ENCODE data around the gene RBM15. TPM values are rescaled to one million over a fixed set of nuclear protein-coding genes. Genes with fewer than 3 reads are reported as not detected.

The RBM15 gene
- total and polyA plus RNA-seq, 5 donors from 2014 or later, result 7.5 to 53.3 (median 12.1) TPM

DNA sequence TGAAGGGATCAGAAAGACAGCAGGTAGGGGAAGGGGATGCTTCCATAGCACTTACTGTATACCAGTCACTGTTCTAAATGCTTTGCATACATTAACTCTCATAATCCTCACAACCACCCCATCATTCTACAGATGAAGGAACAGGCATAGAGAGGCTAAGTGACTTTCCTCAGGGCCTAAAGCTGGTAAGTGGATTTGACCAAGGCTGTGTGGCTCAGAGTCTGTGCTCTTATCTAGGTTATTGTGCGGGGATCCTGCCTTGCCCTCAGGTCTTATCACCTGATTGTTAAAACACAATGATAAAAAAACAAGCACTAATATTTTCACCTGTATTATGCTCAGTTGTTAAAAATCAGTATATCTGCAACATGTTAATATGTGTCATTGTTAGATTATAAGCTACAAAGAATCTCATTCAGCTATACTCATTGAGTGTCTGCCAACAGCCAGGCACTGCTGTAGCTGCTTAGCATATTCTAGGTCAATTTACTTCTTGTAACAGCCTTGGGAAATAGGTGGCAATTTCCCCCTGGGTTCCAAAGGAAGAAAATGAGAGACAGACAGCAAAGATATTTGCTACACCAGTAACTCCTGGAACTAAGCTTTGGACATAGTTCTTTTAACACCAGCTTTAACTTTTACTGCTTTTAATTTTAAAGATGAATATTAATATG is 38.6 kb upstream of the RBM15 start:
- no peak overlapping the region for H3K27ac Mint-ChIP-seq
- no peaks in the 10 kb centered on the region for H3K9me3 Mint-ChIP-seq
- peaks cover 11% of the 10 kb centered on the region for H3K27me3 Mint-ChIP-seq
- Histone ChIP-seq H3K27ac (ENCODE audit: insufficient read depth, low read length, poor library complexity, severe bottlenecking) (no peak overlapping the region), H3K4me3 (ENCODE audit: low read depth, low read length) (no peak overlapping the region), H3K4me1 (ENCODE audit: control insufficient read depth, insufficient read depth, low read length, poor library complexity, severe bottlenecking) (no peaks in the 10 kb centered on the region), H3K27me3 (ENCODE audit: control insufficient read depth, insufficient read depth, low read length) (peaks cover 3% of the 10 kb centered on the region), H3K9me3 (ENCODE audit: control insufficient read depth in 2 of 2, low read length in 2 of 2) (no peaks in the 10 kb centered on the region), H3K36me3 (ENCODE audit: control insufficient read depth, insufficient read depth, low read length) (no peaks in the 10 kb centered on the region)
- no peak overlapping the region for H3K4me3 Mint-ChIP-seq
- H3K36me3 Mint-ChIP-seq, result no peaks in the 10 kb centered on the region
- no peak for ATAC-seq (ENCODE audit: low read depth in 2 of 2)
- H3K4me1 Mint-ChIP-seq, result no peaks in the 10 kb centered on the region
- no peak for DNase-seq

- no peaks in the 10 kb centered on the region for H3K36me3 ChIP-seq (ENCODE audit: control insufficient read depth, insufficient read depth, low read length)
- Mint-ChIP-seq H3K4me3 (no peak overlapping the region), H3K4me1 (no peaks in the 10 kb centered on the region), H3K27ac (no peak overlapping the region), H3K36me3 (no peaks in the 10 kb centered on the region), H3K9me3 (no peaks in the 10 kb centered on the region), H3K27me3 (peaks cover 11% of the 10 kb centered on the region)
- H3K4me3 ChIP-seq (ENCODE audit: low read depth, low read length), result no peak overlapping the region
- H3K9me3 ChIP-seq (ENCODE audit: control insufficient read depth in 2 of 2, low read length in 2 of 2), result no peaks in the 10 kb centered on the region
- H3K4me1 ChIP-seq (ENCODE audit: control insufficient read depth, insufficient read depth, low read length, poor library complexity, severe bottlenecking), result no peaks in the 10 kb centered on the region
- H3K27me3 ChIP-seq (ENCODE audit: control insufficient read depth, insufficient read depth, low read length), result peaks cover 3% of the 10 kb centered on the region
- no peak for DNase-seq
- ATAC-seq (ENCODE audit: low read depth in 2 of 2), result no peak
- no peak overlapping the region for H3K27ac ChIP-seq (ENCODE audit: insufficient read depth, low read length, poor library complexity, severe bottlenecking)
Measured at GRCh38 chr1:110302836-110303235, 36.3 kb upstream of the RBM15 start.

GRCh38 chr1:110305900-110306420 is 33.2 kb upstream of the RBM15 start:
- Histone ChIP-seq H3K36me3 (ENCODE audit: control insufficient read depth, insufficient read depth, low read length) (no peaks in the 10 kb centered on the region), H3K4me3 (ENCODE audit: low read depth, low read length) (no peak overlapping the region), H3K9me3 (ENCODE audit: control insufficient read depth in 2 of 2, low read length in 2 of 2) (no peaks in the 10 kb centered on the region), H3K27me3 (ENCODE audit: control insufficient read depth, insufficient read depth, low read length) (peaks cover 3% of the 10 kb centered on the region), H3K27ac (ENCODE audit: insufficient read depth, low read length, poor library complexity, severe bottlenecking) (no peak overlapping the region), H3K4me1 (ENCODE audit: control insufficient read depth, insufficient read depth, low read length, poor library complexity, severe bottlenecking) (no peaks in the 10 kb centered on the region)
- ATAC-seq (ENCODE audit: low read depth in 2 of 2), result no peak
- H3K36me3 Mint-ChIP-seq, result no peaks in the 10 kb centered on the region
- no peak for DNase-seq
- H3K9me3 Mint-ChIP-seq, result no peaks in the 10 kb centered on the region
- no peak overlapping the region for H3K27ac Mint-ChIP-seq
- H3K4me3 Mint-ChIP-seq, result no peak overlapping the region
- H3K27me3 Mint-ChIP-seq, result no peaks in the 10 kb centered on the region
- H3K4me1 Mint-ChIP-seq, result no peaks in the 10 kb centered on the region

GRCh38 chr1:110307239-110307974 is 31.8 kb upstream of the RBM15 start:
- Mint-ChIP-seq H3K36me3 (no peaks in the 10 kb centered on the region), H3K9me3 (no peaks in the 10 kb centered on the region), H3K27ac (no peak overlapping the region), H3K4me3 (no peak overlapping the region), H3K27me3 (no peaks in the 10 kb centered on the region), H3K4me1 (peaks cover 0 to under 1% (median under 1%) of the 10 kb centered on the region in 4 donors)
- H3K4me3 ChIP-seq (ENCODE audit: low read depth, low read length), result no peak overlapping the region
- DNase-seq (no peak), ATAC-seq (ENCODE audit: low read depth in 2 of 2) (no peak)
- no peaks in the 10 kb centered on the region for H3K9me3 ChIP-seq (ENCODE audit: control insufficient read depth in 2 of 2, low read length in 2 of 2)
- no peaks in the 10 kb centered on the region for H3K27me3 ChIP-seq (ENCODE audit: control insufficient read depth, insufficient read depth, low read length)
- no peaks in the 10 kb centered on the region for H3K36me3 ChIP-seq (ENCODE audit: control insufficient read depth, insufficient read depth, low read length)
- H3K4me1 ChIP-seq (ENCODE audit: control insufficient read depth, insufficient read depth, low read length, poor library complexity, severe bottlenecking), result no peaks in the 10 kb centered on the region
- H3K27ac ChIP-seq (ENCODE audit: insufficient read depth, low read length, poor library complexity, severe bottlenecking), result no peak overlapping the region

- Mint-ChIP-seq H3K27ac (no peak overlapping the region), H3K36me3 (no peaks in the 10 kb centered on the region), H3K4me3 (no peak overlapping the region), H3K4me1 (peaks cover 0 to 2% (median 1%) of the 10 kb centered on the region in 4 donors), H3K27me3 (no peaks in the 10 kb centered on the region), H3K9me3 (no peaks in the 10 kb centered on the region)
- ATAC-seq (ENCODE audit: low read depth in 2 of 2), result no peak
- Histone ChIP-seq H3K27ac (ENCODE audit: insufficient read depth, low read length, poor library complexity, severe bottlenecking) (no peak overlapping the region), H3K9me3 (ENCODE audit: control insufficient read depth in 2 of 2, low read length in 2 of 2) (no peaks in the 10 kb centered on the region), H3K27me3 (ENCODE audit: control insufficient read depth, insufficient read depth, low read length) (no peaks in the 10 kb centered on the region), H3K36me3 (ENCODE audit: control insufficient read depth, insufficient read depth, low read length) (no peaks in the 10 kb centered on the region), H3K4me3 (ENCODE audit: low read depth, low read length) (no peak overlapping the region), H3K4me1 (ENCODE audit: control insufficient read depth, insufficient read depth, low read length, poor library complexity, severe bottlenecking) (no peaks in the 10 kb centered on the region)
- DNase-seq, result no peak
Measured at GRCh38 chr1:110308247-110308646, 30.9 kb upstream of the RBM15 start.

- no peaks in the 10 kb centered on the region for H3K4me1 ChIP-seq (ENCODE audit: control insufficient read depth, insufficient read depth, low read length, poor library complexity, severe bottlenecking)
- no peak for DNase-seq
- no peaks in the 10 kb centered on the region for H3K36me3 Mint-ChIP-seq
Measured at GRCh38 chr1:110309139-110309538, 30.0 kb upstream of the RBM15 start.

GRCh38 chr1:110309767-110310166 is 29.4 kb upstream of the RBM15 start:
- peaks cover 0 to 2% (median 1%) of the 10 kb centered on the region in 4 donors for H3K4me1 Mint-ChIP-seq
- H3K9me3 ChIP-seq (ENCODE audit: control insufficient read depth in 2 of 2, low read length in 2 of 2), result no peaks in the 10 kb centered on the region
- H3K36me3 ChIP-seq (ENCODE audit: control insufficient read depth, insufficient read depth, low read length), result no peaks in the 10 kb centered on the region

More at GRCh38 chr1:110309139-110309538, 30.0 kb upstream of the RBM15 start:
- ATAC-seq (ENCODE audit: low read depth in 2 of 2), result no peak
- peak overlapping the region in 1 of 3 donors; percentile 75 for H3K27ac Mint-ChIP-seq
- no peaks in the 10 kb centered on the region for H3K27me3 ChIP-seq (ENCODE audit: control insufficient read depth, insufficient read depth, low read length)
- no peak overlapping the region for H3K4me3 Mint-ChIP-seq
- H3K4me1 Mint-ChIP-seq, result peaks cover 0 to 2% (median 1%) of the 10 kb centered on the region in 4 donors
- H3K9me3 Mint-ChIP-seq, result no peaks in the 10 kb centered on the region
- no peaks in the 10 kb centered on the region for H3K9me3 ChIP-seq (ENCODE audit: control insufficient read depth in 2 of 2, low read length in 2 of 2)
- no peaks in the 10 kb centered on the region for H3K36me3 ChIP-seq (ENCODE audit: control insufficient read depth, insufficient read depth, low read length)
- no peak overlapping the region for H3K4me3 ChIP-seq (ENCODE audit: low read depth, low read length)
- H3K27me3 Mint-ChIP-seq, result no peaks in the 10 kb centered on the region
- no peak overlapping the region for H3K27ac ChIP-seq (ENCODE audit: insufficient read depth, low read length, poor library complexity, severe bottlenecking)

More at GRCh38 chr1:110309767-110310166, 29.4 kb upstream of the RBM15 start:
- no peak overlapping the region for H3K4me3 ChIP-seq (ENCODE audit: low read depth, low read length)
- no peak overlapping the region for H3K27ac ChIP-seq (ENCODE audit: insufficient read depth, low read length, poor library complexity, severe bottlenecking)
- H3K27me3 Mint-ChIP-seq, result no peaks in the 10 kb centered on the region
- H3K4me1 ChIP-seq (ENCODE audit: control insufficient read depth, insufficient read depth, low read length, poor library complexity, severe bottlenecking), result no peaks in the 10 kb centered on the region
- H3K36me3 Mint-ChIP-seq, result no peaks in the 10 kb centered on the region
- no peak for DNase-seq
- H3K4me3 Mint-ChIP-seq, result no peak overlapping the region
- H3K9me3 Mint-ChIP-seq, result no peaks in the 10 kb centered on the region
- peak overlapping the region in 1 of 3 donors; percentile 75 for H3K27ac Mint-ChIP-seq
- H3K27me3 ChIP-seq (ENCODE audit: control insufficient read depth, insufficient read depth, low read length), result no peaks in the 10 kb centered on the region
- ATAC-seq (ENCODE audit: low read depth in 2 of 2), result no peak

All from CD4-positive, CD25-positive, alpha-beta regulatory T cell (primary cell).